ENCODE data around the gene TPM2.
A peak's percentile ranks its signal among the peaks of the same experiment; 100 is the strongest.
"Not testable (repeated sequence)": the region's sequence is repeated elsewhere in the genome, so short reads cannot be mapped to it uniquely, and the experiment has no call there.

TPM2 gene

GRCh38 chr9:35646533-35647265 is 43.0 kb downstream of the TPM2 start:
- peak; percentile 92 for ATAC-seq
- Mint-ChIP-seq H3K9me3 (no peaks in the 10 kb centered on the region), H3K4me1 (peaks cover 58% of the 10 kb centered on the region)

GRCh38 chr9:35646153-35646532 is 43.6 kb downstream of the TPM2 start:
- peak overlapping the region; percentile 89 for H3K4me3 Mint-ChIP-seq
- ATAC-seq, result no peak
- H3K4me1 Mint-ChIP-seq, result peaks cover 58% of the 10 kb centered on the region
- H3K27ac Mint-ChIP-seq, result peak overlapping the region; percentile 96
- DNase-seq (ENCODE audit: low spot score in 2 of 2), result no peak
- H3K36me3 Mint-ChIP-seq, result peaks cover 52% of the 10 kb centered on the region
- H3K9me3 Mint-ChIP-seq, result no peaks in the 10 kb centered on the region

More at GRCh38 chr9:35646533-35647265, 43.0 kb downstream of the TPM2 start:
- peaks cover 52% of the 10 kb centered on the region for H3K36me3 Mint-ChIP-seq
- peak; percentile 96 for DNase-seq (ENCODE audit: low spot score in 2 of 2)
- peak overlapping the region; percentile 89 for H3K4me3 Mint-ChIP-seq
- H3K27ac Mint-ChIP-seq, result peak overlapping the region; percentile 96

- Mint-ChIP-seq H3K4me3 (peak overlapping the region; percentile 89), H3K27ac (peak overlapping the region; percentile 96), H3K36me3 (peaks cover 52% of the 10 kb centered on the region), H3K4me1 (peaks cover 59% of the 10 kb centered on the region)
- not testable (repeated sequence) for H3K9me3 Mint-ChIP-seq; ATAC-seq; DNase-seq (ENCODE audit: low spot score in 2 of 2)
Observed at GRCh38 chr9:35645736-35646135, 44.0 kb downstream of the TPM2 start.

- peaks cover 41% of the 10 kb centered on the region for H3K36me3 Mint-ChIP-seq
- ATAC-seq (no peak), DNase-seq (ENCODE audit: low spot score in 2 of 2) (no peak)
- H3K27ac Mint-ChIP-seq, result peak overlapping the region; percentile 50
- no peak overlapping the region for H3K4me3 Mint-ChIP-seq
- peaks cover 62% of the 10 kb centered on the region for H3K4me1 Mint-ChIP-seq
- peaks cover 3% of the 10 kb centered on the region for H3K9me3 Mint-ChIP-seq
Observed at GRCh38 chr9:35643046-35643445, 46.7 kb downstream of the TPM2 start.

- ATAC-seq; H3K4me3 Mint-ChIP-seq; H3K27ac Mint-ChIP-seq; DNase-seq (ENCODE audit: low spot score in 2 of 2); H3K9me3 Mint-ChIP-seq: not testable (repeated sequence)
- Mint-ChIP-seq H3K36me3 (peaks cover 28% of the 10 kb centered on the region), H3K4me1 (peaks cover 68% of the 10 kb centered on the region)
Observed at GRCh38 chr9:35641478-35641877, 48.2 kb downstream of the TPM2 start.

- H3K9me3 Mint-ChIP-seq; DNase-seq (ENCODE audit: low spot score in 2 of 2); ATAC-seq: not testable (repeated sequence)
- Mint-ChIP-seq H3K4me3 (peak overlapping the region; percentile 58), H3K4me1 (peaks cover 72% of the 10 kb centered on the region), H3K27ac (peak overlapping the region; percentile 89), H3K36me3 (peaks cover 18% of the 10 kb centered on the region)
Observed at GRCh38 chr9:35640431-35640830, 49.3 kb downstream of the TPM2 start.

- Mint-ChIP-seq H3K4me3 (peak overlapping the region; percentile 58), H3K4me1 (peaks cover 76% of the 10 kb centered on the region), H3K27ac (peak overlapping the region; percentile 89), H3K9me3 (peaks cover 3% of the 10 kb centered on the region), H3K36me3 (peaks cover 14% of the 10 kb centered on the region)
- ATAC-seq, result no peak
- no peak for DNase-seq (ENCODE audit: low spot score in 2 of 2)
Observed at GRCh38 chr9:35639631-35640030, 50.1 kb downstream of the TPM2 start.

GRCh38 chr9:35639225-35639624 is 50.5 kb downstream of the TPM2 start:
- peaks cover 74% of the 10 kb centered on the region for H3K4me1 Mint-ChIP-seq
- not testable (repeated sequence) for ATAC-seq

GRCh38 chr9:35638751-35639150 is 51.0 kb downstream of the TPM2 start:
- H3K27ac Mint-ChIP-seq, result peak overlapping the region; percentile 89
- H3K4me1 Mint-ChIP-seq, result peaks cover 74% of the 10 kb centered on the region
- not testable (repeated sequence) for H3K9me3 Mint-ChIP-seq; H3K36me3 Mint-ChIP-seq; DNase-seq (ENCODE audit: low spot score in 2 of 2); ATAC-seq
- H3K4me3 Mint-ChIP-seq, result peak overlapping the region; percentile 58

More at GRCh38 chr9:35639225-35639624, 50.5 kb downstream of the TPM2 start:
- peak overlapping the region; percentile 89 for H3K27ac Mint-ChIP-seq
- not testable (repeated sequence) for H3K9me3 Mint-ChIP-seq; H3K36me3 Mint-ChIP-seq; DNase-seq (ENCODE audit: low spot score in 2 of 2)
- H3K4me3 Mint-ChIP-seq, result peak overlapping the region; percentile 58

- not testable (repeated sequence) for H3K36me3 Mint-ChIP-seq; ATAC-seq; DNase-seq (ENCODE audit: low spot score in 2 of 2); H3K9me3 Mint-ChIP-seq
- Mint-ChIP-seq H3K4me3 (peak overlapping the region; percentile 58), H3K4me1 (peaks cover 68% of the 10 kb centered on the region), H3K27ac (peak overlapping the region; percentile 89)
Observed at GRCh38 chr9:35637427-35637955, 52.2 kb downstream of the TPM2 start.

GRCh38 chr9:35636877-35637246 is 52.9 kb downstream of the TPM2 start:
- H3K36me3 Mint-ChIP-seq; DNase-seq (ENCODE audit: low spot score in 2 of 2); H3K9me3 Mint-ChIP-seq; ATAC-seq: not testable (repeated sequence)
- Mint-ChIP-seq H3K27ac (peak overlapping the region; percentile 89), H3K4me1 (peaks cover 68% of the 10 kb centered on the region), H3K4me3 (peak overlapping the region; percentile 58)

GRCh38 chr9:35636135-35636876 is 53.4 kb downstream of the TPM2 start:
- peaks cover 3% of the 10 kb centered on the region for H3K9me3 Mint-ChIP-seq
- H3K36me3 Mint-ChIP-seq, result no peaks in the 10 kb centered on the region
- peak overlapping the region; percentile 89 for H3K27ac Mint-ChIP-seq
- ATAC-seq, result no peak
- H3K4me3 Mint-ChIP-seq, result peak overlapping the region; percentile 58
- peaks cover 64% of the 10 kb centered on the region for H3K4me1 Mint-ChIP-seq
- DNase-seq (ENCODE audit: low spot score in 2 of 2), result no peak

- H3K4me1 Mint-ChIP-seq, result peaks cover 58% of the 10 kb centered on the region
Observed at GRCh38 chr9:35635730-35636129, 54.0 kb downstream of the TPM2 start.

More at GRCh38 chr9:35635730-35636129, 54.0 kb downstream of the TPM2 start:
- peak overlapping the region; percentile 33 for H3K4me3 Mint-ChIP-seq
- H3K9me3 Mint-ChIP-seq, result peaks cover 3% of the 10 kb centered on the region
- DNase-seq (ENCODE audit: low spot score in 2 of 2) (no peak), ATAC-seq (no peak)
- H3K36me3 Mint-ChIP-seq, result no peaks in the 10 kb centered on the region
- peak overlapping the region; percentile 89 for H3K27ac Mint-ChIP-seq

Measured in stimulated activated effector memory CD8-positive, alpha-beta T cell treated with anti-CD3 and anti-CD28 coated beads, Interleukin-12 subunit alpha, Interleukin-12 subunit beta, amount 100 ng/mL, for 72 hours (primary cell).